CD14-positive monocyte (primary cell): Measurements from ENCODE around the gene GEMIN7. TPM values are rescaled to one million over a fixed set of nuclear protein-coding genes. Genes with fewer than 3 reads are reported as not detected.
A peak's percentile ranks its signal among the peaks of the same experiment; 100 is the strongest.

ENCODE experiments used
- DNase-seq, 3 donors: peaks; one replicate each; pipeline ENCODE4 v3.0.0-alpha.2; 2011 to 2022
- H2AFZ ChIP-seq: 2 replicates; pipeline ENCODE4 v1.6.0; 2012; ENCODE audit warnings: mild to moderate bottlenecking, low read depth, low read length, inconsistent platforms; ENCODE audit not compliant: insufficient read depth, poor library complexity, severe bottlenecking
- H3K27ac ChIP-seq, 2 donors: 1 replicate in 1 of 2; 2 replicates in 1 of 2; pipeline ENCODE4 v1.5.1; 2012 to 2013; ENCODE audit warnings: low read length in 2 of 2, control low read depth in 1 of 2, inconsistent platforms in 1 of 2, low read depth in 1 of 2, mild to moderate bottlenecking in 1 of 2
- H3K27me3 ChIP-seq, 2 donors: one replicate each; pipeline versions ENCODE4 v1.6.0 to v1.6.1; 2011 to 2013; ENCODE audit warnings: low read length in 2 of 2; ENCODE audit not compliant: control insufficient read depth in 2 of 2, insufficient read depth in 2 of 2
- H3K36me3 ChIP-seq, 2 donors: replicated peaks in 1 of 2; 1 replicate in 1 of 2; 2 replicates in 1 of 2; pipeline versions ENCODE4 v1.5.1 to v1.6.1; 2012 to 2013; ENCODE audit warnings: low read length in 2 of 2, control low read depth in 1 of 2, inconsistent platforms in 1 of 2, mild to moderate bottlenecking in 1 of 2; ENCODE audit not compliant: insufficient read depth in 2 of 2, control insufficient read depth in 1 of 2
- H3K4me1 ChIP-seq, 2 donors: 1 replicate in 1 of 2; 2 replicates in 1 of 2; pipeline versions ENCODE4 v1.5.1 to v1.6.1; 2012 to 2013; ENCODE audit warnings: low read length in 2 of 2, control low read depth in 1 of 2, inconsistent platforms in 1 of 2, mild to moderate bottlenecking in 1 of 2, moderate library complexity in 1 of 2; ENCODE audit not compliant: insufficient read depth in 2 of 2, control insufficient read depth in 1 of 2
- H3K4me2 ChIP-seq: replicated peaks from 2 replicates; pipeline ENCODE3; 2012; ENCODE audit warnings: low read length, moderate library complexity, mild to moderate bottlenecking; ENCODE audit not compliant: poor library complexity, severe bottlenecking; ENCODE audit errors: extremely low read depth
- H3K4me3 ChIP-seq, 3 experiments: fragments of 200-600 bp in 1 of 3; sonication (generic) in 1 of 3; replicated peaks in 1 of 3; 1 replicate in 2 of 3; 2 replicates in 1 of 3; pipeline ENCODE4 v1.5.1; 2011 to 2013; ENCODE audit warnings: low read length in 3 of 3, mild to moderate bottlenecking in 3 of 3, control low read depth in 2 of 3, low read depth in 2 of 3, inconsistent platforms in 1 of 3, moderate library complexity in 1 of 3
- H3K79me2 ChIP-seq: 2 replicates; pipeline ENCODE4 v1.6.0; 2012; ENCODE audit warnings: mild to moderate bottlenecking, control low read depth, inconsistent platforms, low read length, moderate library complexity; ENCODE audit not compliant: insufficient read depth
- H3K9ac ChIP-seq: 2 replicates; pipeline ENCODE4 v1.6.0; 2017; ENCODE audit warnings: low read length, mild to moderate bottlenecking; ENCODE audit not compliant: insufficient read depth, poor library complexity, severe bottlenecking
- H3K9me3 ChIP-seq, 2 donors: replicated peaks in 1 of 2; 1 replicate in 1 of 2; 2 replicates in 1 of 2; pipeline versions ENCODE4 v1.5.1 to v1.6.1; 2012 to 2013; ENCODE audit warnings: low read length in 2 of 2, control low read depth in 1 of 2; ENCODE audit not compliant: control insufficient read depth in 1 of 2, insufficient read depth in 1 of 2
- H4K20me1 ChIP-seq: 2 replicates; pipeline ENCODE4 v1.6.0; 2012; ENCODE audit warnings: mild to moderate bottlenecking, low read length, control low read depth, moderate library complexity; ENCODE audit not compliant: insufficient read depth
- H3K27ac Mint-ChIP-seq, 7 donors: one replicate each; pipeline ENCODE4 v1.8.0; 2020; ENCODE audit warnings: mild to moderate bottlenecking in 7 of 7, mixed read lengths in 7 of 7, moderate library complexity in 6 of 7, inconsistent platforms in 2 of 7
- H3K27me3 Mint-ChIP-seq, 3 donors: one replicate each; pipeline ENCODE4 v1.8.0; 2021 to 2022; ENCODE audit warnings: low read depth in 3 of 3, mild to moderate bottlenecking in 3 of 3, mixed read lengths in 3 of 3, moderate library complexity in 3 of 3, inconsistent platforms in 1 of 3
- H3K36me3 Mint-ChIP-seq, 2 donors: one replicate each; pipeline ENCODE4 v1.8.0; 2020; ENCODE audit warnings: mixed read lengths in 2 of 2, inconsistent platforms in 1 of 2, mild to moderate bottlenecking in 1 of 2
- H3K4me1 Mint-ChIP-seq: one replicate; pipeline ENCODE4 v1.8.0; 2020; ENCODE audit warnings: mild to moderate bottlenecking, mixed read lengths
- H3K4me3 Mint-ChIP-seq, 2 donors: one replicate each; pipeline ENCODE4 v1.8.0; 2020; ENCODE audit warnings: mild to moderate bottlenecking in 2 of 2, mixed read lengths in 2 of 2, moderate library complexity in 1 of 2
- H3K9me3 Mint-ChIP-seq, 7 donors: one replicate each; pipeline ENCODE4 v1.8.0; 2020 to 2022; ENCODE audit warnings: mixed read lengths in 7 of 7, mild to moderate bottlenecking in 6 of 7, moderate library complexity in 6 of 7, inconsistent platforms in 2 of 7
- CTCF ChIP-seq: fragments of 200-600 bp; IDR thresholded peaks from one replicate; pipeline ENCODE4 v1.8.0; 2022; ENCODE audit warnings: antibody characterized with exemption, mild to moderate bottlenecking
- WGBS: methylation state at CpG from one replicate; pipeline ENCODE4 v1.1.5; 2013; ENCODE audit warnings: missing lambda C conversion rate; ENCODE audit not compliant: insufficient coverage; 5-methylcytosine and 5-hydroxymethylcytosine counted together
- intact Hi-C, 2 donors: fragments of 100-400 bp; cut with micrococcal nuclease; formaldehyde crosslinking; loops; one replicate each; pipeline versions ENCODE4 v1.15.0 to v1.15.1; 2023
- polyA plus RNA-seq, 3 donors: library from polyadenylated mRNA; depleted of rRNA in 1 of 3; unstranded in 2 of 3; stranded (reverse) in 1 of 3; fragments of 300-500 nt in 2 of 3; fragments of >200 nt in 1 of 3; fragmentation: Illumina TruSeq in 2 of 3; gene quantifications; 1 replicate in 2 of 3; 2 replicates in 1 of 3; pipeline ENCODE4 v1.2.3, GENCODE V29; 2012 to 2021

GEMIN7 gene
- polyA plus RNA-seq, 3 donors = 67.6 to 83.4 (median 78.4) TPM

- no peak overlapping the region for H3K4me2 ChIP-seq
- H4K20me1 ChIP-seq = peaks cover 88% of the 10 kb centered on the region
- TF ChIP-seq CTCF = no peak
- Mint-ChIP-seq H3K4me1 (peaks cover 8% of the 10 kb centered on the region), H3K36me3 (peaks cover 53 to 89% of the 10 kb centered on the region in 2 donors), H3K27ac (peak overlapping the region; percentile 7 to 78 (median 54)), H3K27me3 (no peaks in the 10 kb centered on the region), H3K4me3 (no peak overlapping the region), H3K9me3 (peaks cover 0 to 3% (median 0%) of the 10 kb centered on the region in 7 donors)
- no peak overlapping the region for H3K27ac ChIP-seq
- intact Hi-C loops = no loop called here
- peaks cover 38% of the 10 kb centered on the region for H3K79me2 ChIP-seq
- DNase-seq = no peak
- no peak overlapping the region for H2AFZ ChIP-seq
- no peak overlapping the region for H3K9ac ChIP-seq
- no peak overlapping the region for H3K4me3 ChIP-seq
- WGBS = 77% methylated on average over 10 of the region's 13 CpGs
- no peaks in the 10 kb centered on the region for H3K27me3 ChIP-seq
- H3K4me1 ChIP-seq = peaks cover 2 to 4% of the 10 kb centered on the region in 2 donors
- peaks cover 81 to 86% of the 10 kb centered on the region in 2 donors for H3K36me3 ChIP-seq
- H3K9me3 ChIP-seq = no peaks in the 10 kb centered on the region
Observed at GRCh38 chr19:45069056-45069455, 10.0 kb upstream of the GEMIN7 start.

GRCh38 chr19:45070214-45070613 is 8.8 kb upstream of the GEMIN7 start:
- H4K20me1 ChIP-seq = peaks cover 88% of the 10 kb centered on the region
- no peaks in the 10 kb centered on the region for H3K27me3 ChIP-seq
- peaks cover 47% of the 10 kb centered on the region for H3K79me2 ChIP-seq
- H3K4me3 Mint-ChIP-seq = no peak overlapping the region
- no peaks in the 10 kb centered on the region for H3K27me3 Mint-ChIP-seq
- H3K9ac ChIP-seq = no peak overlapping the region
- H3K4me1 Mint-ChIP-seq = peaks cover 18% of the 10 kb centered on the region
- peaks cover 14 to 16% of the 10 kb centered on the region in 2 donors for H3K4me1 ChIP-seq
- DNase-seq = no peak
- H3K9me3 ChIP-seq = no peaks in the 10 kb centered on the region
- no peak overlapping the region for H2AFZ ChIP-seq
- peaks cover 53 to 78% of the 10 kb centered on the region in 2 donors for H3K36me3 Mint-ChIP-seq
- intact Hi-C loops = no loop called here
- H3K4me2 ChIP-seq = no peak overlapping the region
- peaks cover 0 to 3% (median 0%) of the 10 kb centered on the region in 7 donors for H3K9me3 Mint-ChIP-seq
- peak overlapping the region in 1 of 2 donors; percentile 11 for H3K27ac ChIP-seq
- 92% methylated on average over 4 of the region's 6 CpGs for WGBS
- no peak for TF ChIP-seq CTCF
- H3K36me3 ChIP-seq = peaks cover 72 to 75% of the 10 kb centered on the region in 2 donors
- peak overlapping the region in 4 of 7 donors; percentile 36 to 76 (median 46) for H3K27ac Mint-ChIP-seq
- H3K4me3 ChIP-seq = no peak overlapping the region
